Stomach (tissue), 9 donors: ENCODE data around the gene ANKRD11. TPM values are rescaled to one million over a fixed set of nuclear protein-coding genes. Genes with fewer than 3 reads are reported as not detected.
"Not testable (repeated sequence)": the region's sequence is repeated elsewhere in the genome, so short reads cannot be mapped to it uniquely, and the experiment has no call there.

Source experiments
- DNase-seq, 2 donors: peaks; one replicate each; pipeline versions ENCODE4 v3.0.0 to v3.0.0-alpha.2; 2013 to 2019
- H3K27ac ChIP-seq, 5 donors: fragments of 200-600 bp in 4 of 5; sonication (generic) in 4 of 5; one replicate each; pipeline ENCODE4 v1.5.1; 2013 to 2019; ENCODE audit warnings: mild to moderate bottlenecking in 1 of 5, moderate library complexity in 1 of 5
- H3K27me3 ChIP-seq, 3 donors: fragments of 200-600 bp; sonication (generic); one replicate each; pipeline ENCODE4 v1.5.1; 2017 to 2019; ENCODE audit warnings: mixed run types in 1 of 3
- H3K36me3 ChIP-seq, 4 donors: fragments of 200-600 bp; sonication (generic); 1 replicate in 3 of 4; 2 replicates in 1 of 4; pipeline ENCODE4 v1.5.1; 2016 to 2019
- H3K4me1 ChIP-seq, 4 donors: fragments of 200-600 bp; sonication (generic); one replicate each; pipeline ENCODE4 v1.5.1; 2016 to 2019
- H3K4me3 ChIP-seq, 4 donors: fragments of 200-600 bp; sonication (generic) in 3 of 4; one replicate each; pipeline ENCODE4 v1.5.1; 2016 to 2019; ENCODE audit warnings: mild to moderate bottlenecking in 1 of 4
- H3K9me3 ChIP-seq, 4 donors: fragments of 200-600 bp; sonication (generic); one replicate each; pipeline ENCODE4 v1.5.1; 2016 to 2019
- EP300 ChIP-seq: sonication (generic); formaldehyde crosslinking; IDR thresholded peaks from one replicate; pipeline ENCODE4 v1.6.1; 2017; ENCODE audit warnings: antibody characterized with exemption
- POLR2A ChIP-seq, 4 donors: fragments of 450-650 bp; IDR thresholded peaks; one replicate each; pipeline ENCODE4 v1.6.1; 2016; ENCODE audit warnings: antibody characterized with exemption in 4 of 4, control low read depth in 2 of 4, mild to moderate bottlenecking in 1 of 4, moderate library complexity in 1 of 4
- POLR2AphosphoS5 ChIP-seq, 3 donors: sonication (generic); formaldehyde crosslinking; IDR thresholded peaks; one replicate each; pipeline ENCODE4 v1.6.1; 2016; ENCODE audit warnings: antibody characterized with exemption in 3 of 3
- WGBS, 5 donors: extraction: QIAGEN DNeasy Blood & Tissue Kit in 3 of 5; methylation state at CpG; one replicate each; pipeline versions ENCODE4 v1.1.5 to v1.1.7; 2013 to 2018; 5-methylcytosine and 5-hydroxymethylcytosine counted together
- intact Hi-C: fragments of 100-400 bp; cut with DNase I; formaldehyde crosslinking; loops from one replicate; pipeline ENCODE4 v1.15.1; 2023; ENCODE audit warnings: low total_unique reads
- polyA plus RNA-seq, 3 donors: library from polyadenylated mRNA; stranded (reverse); fragments of 200-250 nt; gene quantifications; one replicate each; pipeline ENCODE4 v1.2.3, GENCODE V29; 2013
- total RNA-seq, 5 donors: library from RNA; depleted of rRNA; stranded (reverse); fragments of >200 nt; gene quantifications; one replicate each; pipeline versions ENCODE4 v1.1.0 to v1.2.3, GENCODE V29; 2014 to 2016
- TF ChIP-seq, protein P1 (sequence below), 7 experiments: fragments of 450-650 bp in 4 of 7; fragments of 200-600 bp in 3 of 7; sonication (generic) in 3 of 7; IDR thresholded peaks; one replicate each; pipeline ENCODE4 v1.5.1; 2016 to 2019; ENCODE audit warnings: antibody characterized with exemption in 7 of 7, control low read depth in 2 of 7, mild to moderate bottlenecking in 1 of 7
- donor health status: healthy with polysubstance abuse.
- donor health status: Bipolar disorder and iron deficiency.
- donor health status: healthy.

Gene ANKRD11
- total and polyA plus RNA-seq, 8 donors = 25.4 to 350 (median 88.7) TPM

DNA sequence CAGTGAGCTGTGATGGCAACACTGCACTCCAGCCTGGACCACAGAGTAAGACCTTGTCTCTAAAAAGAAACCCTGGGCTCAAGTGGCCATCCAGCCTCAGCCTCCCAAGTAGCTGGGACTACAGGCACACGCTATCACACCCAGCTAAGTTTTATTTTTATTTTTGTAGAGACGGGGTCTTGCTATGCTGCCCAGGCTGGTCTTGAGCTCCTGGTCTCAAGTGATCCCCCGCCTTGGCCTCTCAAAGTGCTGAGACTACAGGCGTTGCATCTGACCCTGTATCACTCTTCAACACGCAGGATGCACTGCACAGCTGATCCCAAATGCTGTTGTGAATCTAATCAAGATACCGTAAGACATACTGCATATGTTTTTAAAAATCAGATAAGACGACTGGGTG, 23.0 kb downstream of the ANKRD11 start:
- intact Hi-C loops = no loop called here
- 86 to 91% (median 89%) methylated on average over 7 of the region's 7 CpGs for WGBS, 5 donors
- Histone ChIP-seq H3K27ac (no peak overlapping the region), H3K36me3 (no peaks in the 10 kb centered on the region), H3K27me3 (no peaks in the 10 kb centered on the region), H3K9me3 (no peaks in the 10 kb centered on the region), H3K4me1 (peaks cover 11 to 77% (median 57%) of the 10 kb centered on the region in 4 donors), H3K4me3 (no peak overlapping the region)
- TF ChIP-seq EP300 = no peak
- no peak for TF ChIP-seq POLR2AphosphoS5 (IDR thresholded peaks at IDR 0.05)
- TF ChIP-seq, protein P1, sequence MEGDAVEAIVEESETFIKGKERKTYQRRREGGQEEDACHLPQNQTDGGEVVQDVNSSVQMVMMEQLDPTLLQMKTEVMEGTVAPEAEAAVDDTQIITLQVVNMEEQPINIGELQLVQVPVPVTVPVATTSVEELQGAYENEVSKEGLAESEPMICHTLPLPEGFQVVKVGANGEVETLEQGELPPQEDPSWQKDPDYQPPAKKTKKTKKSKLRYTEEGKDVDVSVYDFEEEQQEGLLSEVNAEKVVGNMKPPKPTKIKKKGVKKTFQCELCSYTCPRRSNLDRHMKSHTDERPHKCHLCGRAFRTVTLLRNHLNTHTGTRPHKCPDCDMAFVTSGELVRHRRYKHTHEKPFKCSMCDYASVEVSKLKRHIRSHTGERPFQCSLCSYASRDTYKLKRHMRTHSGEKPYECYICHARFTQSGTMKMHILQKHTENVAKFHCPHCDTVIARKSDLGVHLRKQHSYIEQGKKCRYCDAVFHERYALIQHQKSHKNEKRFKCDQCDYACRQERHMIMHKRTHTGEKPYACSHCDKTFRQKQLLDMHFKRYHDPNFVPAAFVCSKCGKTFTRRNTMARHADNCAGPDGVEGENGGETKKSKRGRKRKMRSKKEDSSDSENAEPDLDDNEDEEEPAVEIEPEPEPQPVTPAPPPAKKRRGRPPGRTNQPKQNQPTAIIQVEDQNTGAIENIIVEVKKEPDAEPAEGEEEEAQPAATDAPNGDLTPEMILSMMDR (IDR thresholded peaks at IDR 0.05) = no peak
- TF ChIP-seq POLR2A (IDR thresholded peaks at IDR 0.05) = no peak
- no peak for DNase-seq

DNA sequence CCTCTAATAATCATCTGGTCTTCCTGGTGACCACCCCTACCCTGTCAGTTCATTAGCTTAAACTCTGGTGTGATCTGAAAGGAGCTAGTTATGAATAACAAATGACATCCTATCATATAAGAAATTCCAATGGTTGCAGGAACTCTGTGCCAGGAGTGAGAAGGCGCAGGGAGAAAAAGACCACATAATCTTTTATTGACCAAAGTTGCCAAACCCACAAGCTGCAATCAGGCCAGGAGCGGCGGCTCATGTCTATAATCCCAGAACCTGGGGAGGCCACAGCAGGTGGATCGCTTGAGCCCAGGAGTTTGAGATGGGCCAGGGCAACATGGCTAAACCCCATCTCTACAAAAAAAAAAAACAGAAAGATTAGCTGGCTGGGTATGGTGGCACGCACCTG, 23.4 kb downstream of the ANKRD11 start:
- Histone ChIP-seq H3K27ac (no peak overlapping the region), H3K4me3 (no peak overlapping the region), H3K27me3 (no peaks in the 10 kb centered on the region), H3K36me3 (no peaks in the 10 kb centered on the region), H3K4me1 (peaks cover 7 to 72% (median 52%) of the 10 kb centered on the region in 4 donors), H3K9me3 (no peaks in the 10 kb centered on the region)
- TF ChIP-seq POLR2A (IDR thresholded peaks at IDR 0.05) (no peak), POLR2AphosphoS5 (IDR thresholded peaks at IDR 0.05) (no peak), EP300 (no peak)
- TF ChIP-seq, protein P1 (IDR thresholded peaks at IDR 0.05) = no peak
- intact Hi-C loops = no loop called here
- no peak for DNase-seq
- 51 to 96% (median 68%) methylated on average over 5 of the region's 5 CpGs for WGBS, 5 donors

DNA sequence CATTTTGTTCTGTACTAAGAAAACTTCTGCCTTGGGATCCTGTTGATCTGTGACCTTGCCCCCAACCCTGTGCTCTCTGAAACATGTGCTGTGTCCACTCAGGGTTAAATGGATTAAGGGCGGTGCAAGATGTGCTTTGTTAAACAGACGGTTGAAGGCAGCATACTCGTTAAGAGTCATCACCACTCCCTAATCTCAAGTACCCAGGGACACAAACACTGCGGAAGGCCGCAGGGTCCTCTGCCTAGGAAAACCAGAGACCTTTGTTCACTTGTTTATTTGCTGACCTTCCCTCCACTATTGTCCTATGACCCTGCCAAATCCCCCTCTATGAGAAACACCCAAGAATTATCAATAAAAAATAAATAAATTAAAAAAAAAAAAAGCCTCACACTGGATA, 27.0 kb downstream of the ANKRD11 start:
- H3K4me3 ChIP-seq = not testable (repeated sequence)

DNA sequence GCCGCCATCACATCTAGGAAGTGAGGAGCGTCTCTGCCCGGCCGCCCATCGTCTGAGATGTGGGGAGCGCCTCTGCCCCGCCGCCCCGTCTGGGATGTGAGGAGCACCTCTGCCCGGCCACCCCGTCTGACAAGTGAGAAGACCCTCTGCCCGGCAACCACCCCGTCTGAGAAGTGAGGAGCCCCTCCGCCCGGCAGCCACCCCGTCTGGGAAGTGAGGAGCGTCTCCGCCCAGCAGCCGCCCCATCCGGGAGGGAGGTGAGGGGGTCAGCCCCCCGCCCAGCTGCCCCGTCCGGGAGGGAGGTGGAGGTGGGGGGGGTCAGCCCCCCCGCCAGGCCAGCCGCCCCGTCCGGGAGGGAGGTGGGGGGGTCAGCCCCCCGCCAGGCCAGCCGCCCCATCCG, 27.7 kb downstream of the ANKRD11 start:
- H3K4me1 ChIP-seq = peaks cover 4 to 59% (median 33%) of the 10 kb centered on the region in 4 donors
- H3K9me3 ChIP-seq, intact Hi-C loops, DNase-seq, H3K27ac ChIP-seq, H3K27me3 ChIP-seq, H3K36me3 ChIP-seq, H3K4me3 ChIP-seq: not testable (repeated sequence)
- WGBS, 5 donors = 94 to 98% (median 95%) methylated on average over 4 to 28 of the region's 30 CpGs

More for the DNA sequence above, 27.0 kb downstream of the ANKRD11 start:
- intact Hi-C loops, H3K36me3 ChIP-seq, H3K27me3 ChIP-seq, H3K9me3 ChIP-seq, DNase-seq, H3K27ac ChIP-seq: not testable (repeated sequence)
- WGBS, 5 donors = 51 to 63% (median 56%) methylated on average over 5 of the region's 5 CpGs
- peaks cover 7 to 62% (median 38%) of the 10 kb centered on the region in 4 donors for H3K4me1 ChIP-seq

DNA sequence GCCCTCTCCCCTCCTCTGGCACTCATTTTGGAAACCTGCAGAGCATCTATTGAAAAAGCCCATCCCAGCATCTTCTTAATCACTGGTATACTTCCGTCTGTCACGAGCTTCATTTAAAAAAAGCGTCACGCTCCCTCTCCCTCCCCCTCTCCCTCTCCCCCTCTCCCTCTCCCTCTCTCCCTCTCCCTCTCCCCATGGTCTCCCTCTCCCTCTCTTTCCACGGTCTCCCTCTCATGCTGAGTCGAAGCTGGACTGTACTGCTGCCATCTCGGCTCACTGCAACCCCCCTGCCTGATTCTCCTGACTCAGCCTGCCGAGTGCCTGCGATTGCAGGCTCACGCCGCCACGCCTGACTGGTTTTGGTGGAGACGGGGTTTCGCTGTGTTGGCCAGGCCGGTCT, 28.5 kb downstream of the ANKRD11 start:
- H3K4me1 ChIP-seq = peaks cover 3 to 57% (median 26%) of the 10 kb centered on the region in 4 donors
- DNase-seq, H3K27me3 ChIP-seq, H3K27ac ChIP-seq, H3K4me3 ChIP-seq, H3K36me3 ChIP-seq, H3K9me3 ChIP-seq, intact Hi-C loops: not testable (repeated sequence)
- whole genome bisulfite sequencing, 5 donors = 88 to 97% (median 92%) methylated on average over 9 to 15 of the region's 15 CpGs

DNA sequence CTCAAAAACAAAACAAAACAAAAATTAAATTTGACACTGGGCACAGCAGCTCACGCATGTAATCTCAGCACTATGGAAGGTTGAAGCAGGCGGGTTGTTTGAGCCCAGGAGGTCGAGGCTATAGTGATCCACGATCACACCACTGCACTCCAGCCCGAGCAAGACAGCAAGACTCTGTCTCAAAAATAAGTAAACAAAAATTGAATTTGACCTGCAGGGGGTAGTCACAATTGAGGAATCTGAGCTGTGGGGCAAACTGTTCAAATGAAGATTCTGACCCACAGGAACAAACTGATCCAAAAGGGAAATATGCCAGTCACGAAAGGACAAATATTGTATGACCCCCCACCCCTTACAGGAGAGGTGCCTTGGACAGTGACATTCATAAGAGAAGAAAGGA, 29.8 kb downstream of the ANKRD11 start:
- Histone ChIP-seq H3K36me3 (no peaks in the 10 kb centered on the region), H3K27me3 (no peaks in the 10 kb centered on the region)
- intact Hi-C loops = no loop called here

More for the DNA sequence above, 29.8 kb downstream of the ANKRD11 start:
- H3K4me3 ChIP-seq = no peak overlapping the region
- no peak for TF ChIP-seq POLR2AphosphoS5 (IDR thresholded peaks at IDR 0.05)
- no peak for TF ChIP-seq EP300
- TF ChIP-seq POLR2A (IDR thresholded peaks at IDR 0.05) = no peak
- H3K9me3 ChIP-seq = no peaks in the 10 kb centered on the region
- WGBS, 5 donors = 84 to 94% (median 88%) methylated on average over 6 of the region's 6 CpGs
- H3K27ac ChIP-seq = no peak overlapping the region
- H3K4me1 ChIP-seq = peaks cover 7 to 60% (median 28%) of the 10 kb centered on the region in 4 donors
- no peak for DNase-seq
